Gastrocnemius medialis (tissue), 4 donors: ENCODE measurements around the gene KASH5.

ENCODE experiments used
- CTCF ChIP-seq, 5 experiments: fragments of 450-650 bp in 3 of 5; fragments of 200-600 bp in 2 of 5; sonication (generic) in 2 of 5; IDR thresholded peaks in 4 of 5; conservative IDR thresholded peaks in 1 of 5; 1 replicate in 4 of 5; 2 replicates in 1 of 5; pipeline ENCODE4 v1.5.1; 2016 to 2019; ENCODE audit warnings: antibody characterized with exemption in 5 of 5, mild to moderate bottlenecking in 3 of 5, moderate library complexity in 3 of 5
- POLR2A ChIP-seq, 2 donors: fragments of 450-650 bp; IDR thresholded peaks; one replicate each; pipeline ENCODE4 v1.6.1; 2017; ENCODE audit warnings: antibody characterized with exemption in 2 of 2, mild to moderate bottlenecking in 2 of 2, moderate library complexity in 2 of 2

- TF ChIP-seq CTCF (IDR thresholded peaks at IDR 0.05 in 4 of 5, conservative IDR thresholded peaks at IDR 0.05 in 1 of 5) (no peak), POLR2A (IDR thresholded peaks at IDR 0.05) (peak; percentile 55 to 80)
Observed at GRCh38 chr19:49363268-49364082, 24.6 kb upstream of the KASH5 start, which contains the start of gene DKKL1.
